Omental fat pad (tissue), 4 donors: ENCODE measurements around the gene SIM1. TPM values are rescaled to one million over a fixed set of nuclear protein-coding genes. Genes with fewer than 3 reads are reported as not detected.

ENCODE experiments used
- ATAC-seq: fragments of 150-250 bp; one replicate; pipeline ENCODE4 v1.9.1; 2016; ENCODE audit warnings: mild to moderate bottlenecking, moderate library complexity; ENCODE audit not compliant: low FRiP score
- DNase-seq: peaks from one replicate; pipeline ENCODE4 v3.0.0-alpha.2; 2019; ENCODE audit warnings: low spot score
- CTCF ChIP-seq, 3 donors: fragments of 450-650 bp; IDR thresholded peaks; one replicate each; pipeline ENCODE4 v1.5.1; 2016 to 2017; ENCODE audit warnings: antibody characterized with exemption in 3 of 3, mild to moderate bottlenecking in 3 of 3, moderate library complexity in 2 of 3
- total RNA-seq, 4 donors: library from RNA; depleted of rRNA; stranded (reverse); fragments of >200 nt; gene quantifications; one replicate each; pipeline ENCODE4 v1.1.0, GENCODE V29; 2016

SIM1 gene
- total RNA-seq, 4 donors from 2014 or later: 0.32 TPM; not detected in 3

GRCh38 chr6:100447081-100447899 is 17.4 kb downstream of the SIM1 start:
- ATAC-seq: peak; percentile 35
- no peak for TF ChIP-seq CTCF (IDR thresholded peaks at IDR 0.05)
- no peak for DNase-seq

- DNase-seq (no peak), ATAC-seq (no peak)
- TF ChIP-seq CTCF (IDR thresholded peaks at IDR 0.05): no peak
These were observed 18.3 kb downstream of the SIM1 start for GRCh38 chr6:100446115-100447080.

GRCh38 chr6:100445512-100445911 is 19.2 kb downstream of the SIM1 start:
- no peak for TF ChIP-seq CTCF (IDR thresholded peaks at IDR 0.05)
- DNase-seq: no peak
- ATAC-seq: no peak

GRCh38 chr6:100440935-100441334 is 23.8 kb downstream of the SIM1 start:
- TF ChIP-seq CTCF (IDR thresholded peaks at IDR 0.05): no peak
- ATAC-seq: no peak
- DNase-seq: no peak

GRCh38 chr6:100435299-100435698 is 29.4 kb downstream of the SIM1 start:
- ATAC-seq (no peak), DNase-seq (no peak)
- no peak for TF ChIP-seq CTCF (IDR thresholded peaks at IDR 0.05)

- DNase-seq (no peak), ATAC-seq (no peak)
- no peak for TF ChIP-seq CTCF (IDR thresholded peaks at IDR 0.05)
These were observed 30.8 kb downstream of the SIM1 start for GRCh38 chr6:100433726-100434435.
